ENCODE data around the gene LSAMP. TPM values are rescaled to one million over a fixed set of nuclear protein-coding genes. Genes with fewer than 3 reads are reported as not detected.

LSAMP gene
- polyA plus RNA-seq, 3 donors, result not detected

DNA sequence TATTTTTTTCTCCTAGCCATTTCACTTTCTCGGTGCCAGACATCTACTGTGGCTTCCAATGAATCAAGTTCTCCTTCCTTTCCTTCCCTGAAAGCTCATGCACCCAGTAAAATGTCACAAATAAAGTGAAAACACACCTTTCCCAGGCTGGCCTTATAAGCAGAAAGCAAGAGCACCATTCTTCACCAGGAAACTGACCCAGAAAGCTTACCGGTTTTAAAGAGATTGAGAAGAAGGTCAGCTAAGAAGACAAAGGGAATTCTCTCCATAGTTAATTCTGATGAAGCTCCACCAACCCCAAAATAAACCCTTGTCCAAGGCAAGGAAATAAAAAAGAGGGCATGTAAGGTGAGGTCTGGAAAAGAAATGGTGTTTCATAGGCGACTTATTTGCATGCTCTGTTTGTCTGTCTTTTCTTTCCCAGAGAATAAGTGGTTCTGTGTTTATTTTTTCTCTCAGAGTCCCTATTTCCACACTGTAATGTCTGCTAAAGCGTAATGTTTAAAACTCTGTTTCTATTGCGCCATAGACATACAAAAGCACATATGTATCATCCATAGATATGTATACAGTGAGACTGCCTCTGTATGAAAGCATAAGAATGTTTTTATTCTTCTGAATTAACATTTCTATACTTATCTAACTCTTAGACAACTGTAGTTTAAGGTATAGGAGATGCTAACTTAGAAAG, 2.8 kb downstream of the LSAMP start:
- H3K36me3 Mint-ChIP-seq, result no peaks in the 10 kb centered on the region
- no peak overlapping the region for H2AFZ ChIP-seq (ENCODE audit: insufficient read depth, low read depth, low read length, poor library complexity, severe bottlenecking)
- no peak for DNase-seq
- no peaks in the 10 kb centered on the region for H4K20me1 ChIP-seq (ENCODE audit: insufficient read depth, low read length)
- H3K27me3 Mint-ChIP-seq (ENCODE audit: low read depth in 3 of 3), result peaks cover 9 to 15% (median 14%) of the 10 kb centered on the region in 3 donors
- TF ChIP-seq, protein P1, sequence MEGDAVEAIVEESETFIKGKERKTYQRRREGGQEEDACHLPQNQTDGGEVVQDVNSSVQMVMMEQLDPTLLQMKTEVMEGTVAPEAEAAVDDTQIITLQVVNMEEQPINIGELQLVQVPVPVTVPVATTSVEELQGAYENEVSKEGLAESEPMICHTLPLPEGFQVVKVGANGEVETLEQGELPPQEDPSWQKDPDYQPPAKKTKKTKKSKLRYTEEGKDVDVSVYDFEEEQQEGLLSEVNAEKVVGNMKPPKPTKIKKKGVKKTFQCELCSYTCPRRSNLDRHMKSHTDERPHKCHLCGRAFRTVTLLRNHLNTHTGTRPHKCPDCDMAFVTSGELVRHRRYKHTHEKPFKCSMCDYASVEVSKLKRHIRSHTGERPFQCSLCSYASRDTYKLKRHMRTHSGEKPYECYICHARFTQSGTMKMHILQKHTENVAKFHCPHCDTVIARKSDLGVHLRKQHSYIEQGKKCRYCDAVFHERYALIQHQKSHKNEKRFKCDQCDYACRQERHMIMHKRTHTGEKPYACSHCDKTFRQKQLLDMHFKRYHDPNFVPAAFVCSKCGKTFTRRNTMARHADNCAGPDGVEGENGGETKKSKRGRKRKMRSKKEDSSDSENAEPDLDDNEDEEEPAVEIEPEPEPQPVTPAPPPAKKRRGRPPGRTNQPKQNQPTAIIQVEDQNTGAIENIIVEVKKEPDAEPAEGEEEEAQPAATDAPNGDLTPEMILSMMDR (IDR thresholded peaks at IDR 0.05), result no peak
- WGBS (ENCODE audit: insufficient coverage), result 50% methylated on average over 1 of the region's 5 CpGs
- H3K4me1 ChIP-seq (ENCODE audit: control insufficient read depth in 1 of 2, insufficient read depth in 2 of 2, low read length in 2 of 2), result no peaks in the 10 kb centered on the region
- no peak overlapping the region for H3K4me2 ChIP-seq (replicated peaks; ENCODE audit: extremely low read depth, low read length, poor library complexity, severe bottlenecking)
- no peak overlapping the region for H3K27ac Mint-ChIP-seq
- H3K27me3 ChIP-seq (ENCODE audit: control insufficient read depth in 2 of 2, insufficient read depth in 2 of 2, low read length in 2 of 2), result no peaks in the 10 kb centered on the region
- H3K79me2 ChIP-seq (ENCODE audit: insufficient read depth, low read length), result no peaks in the 10 kb centered on the region
- no peaks in the 10 kb centered on the region for H3K4me1 Mint-ChIP-seq
- no peak overlapping the region for H3K9ac ChIP-seq (ENCODE audit: insufficient read depth, low read length, poor library complexity, severe bottlenecking)
- H3K9me3 Mint-ChIP-seq, result peaks cover 0 to 6% (median 2%) of the 10 kb centered on the region in 7 donors
- H3K4me3 Mint-ChIP-seq, result no peak overlapping the region
- no peak overlapping the region for H3K4me3 ChIP-seq (replicated peaks in 1 of 3; ENCODE audit: low read depth in 2 of 3, low read length in 3 of 3)
- H3K36me3 ChIP-seq (replicated peaks in 1 of 2; ENCODE audit: control insufficient read depth in 1 of 2, insufficient read depth in 2 of 2, low read length in 2 of 2), result no peaks in the 10 kb centered on the region
- no peak overlapping the region for H3K27ac ChIP-seq (ENCODE audit: low read depth in 1 of 2, low read length in 2 of 2)
- H3K9me3 ChIP-seq (replicated peaks in 1 of 2; ENCODE audit: control insufficient read depth in 1 of 2, insufficient read depth in 1 of 2, low read length in 2 of 2), result no peaks in the 10 kb centered on the region
- intact Hi-C loops (cut with micrococcal nuclease), result no loop called here

DNA sequence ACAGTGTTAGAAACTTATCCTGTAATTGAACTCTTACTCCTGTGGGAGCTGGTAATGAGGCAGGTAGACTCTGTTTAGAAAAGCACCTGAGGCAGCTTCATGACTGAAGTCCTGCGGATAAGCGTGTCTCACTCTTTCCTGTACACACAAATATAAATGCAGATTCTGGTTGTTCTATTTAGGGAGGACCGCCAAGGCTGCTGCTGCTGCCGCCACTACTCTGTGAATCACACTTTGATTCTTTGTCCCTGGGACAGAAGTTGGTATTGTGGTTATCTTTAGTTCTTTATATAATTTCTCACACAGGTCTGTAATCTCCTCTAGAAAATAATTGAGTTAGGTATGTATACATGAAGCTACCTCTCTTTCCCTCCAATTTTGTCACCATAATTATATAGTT, 3.6 kb downstream of the LSAMP start:
- TF ChIP-seq, protein P1 (IDR thresholded peaks at IDR 0.05), result no peak
- intact Hi-C loops (cut with micrococcal nuclease), result no loop called here
- Histone ChIP-seq H3K4me1 (ENCODE audit: control insufficient read depth in 1 of 2, insufficient read depth in 2 of 2, low read length in 2 of 2) (no peaks in the 10 kb centered on the region), H3K4me2 (replicated peaks; ENCODE audit: extremely low read depth, low read length, poor library complexity, severe bottlenecking) (no peak overlapping the region), H3K9me3 (replicated peaks in 1 of 2; ENCODE audit: control insufficient read depth in 1 of 2, insufficient read depth in 1 of 2, low read length in 2 of 2) (no peaks in the 10 kb centered on the region), H2AFZ (ENCODE audit: insufficient read depth, low read depth, low read length, poor library complexity, severe bottlenecking) (no peak overlapping the region), H3K4me3 (replicated peaks in 1 of 3; ENCODE audit: low read depth in 2 of 3, low read length in 3 of 3) (no peak overlapping the region), H3K36me3 (replicated peaks in 1 of 2; ENCODE audit: control insufficient read depth in 1 of 2, insufficient read depth in 2 of 2, low read length in 2 of 2) (no peaks in the 10 kb centered on the region), H3K27ac (ENCODE audit: low read depth in 1 of 2, low read length in 2 of 2) (no peak overlapping the region), H3K79me2 (ENCODE audit: insufficient read depth, low read length) (no peaks in the 10 kb centered on the region), H3K9ac (ENCODE audit: insufficient read depth, low read length, poor library complexity, severe bottlenecking) (no peak overlapping the region), H4K20me1 (ENCODE audit: insufficient read depth, low read length) (no peaks in the 10 kb centered on the region), H3K27me3 (ENCODE audit: control insufficient read depth in 2 of 2, insufficient read depth in 2 of 2, low read length in 2 of 2) (no peaks in the 10 kb centered on the region)
- WGBS (ENCODE audit: insufficient coverage), result no CpG with 5 or more reads among the region's 4 CpGs
- H3K9me3 Mint-ChIP-seq, result peaks cover 0 to 6% (median 2%) of the 10 kb centered on the region in 7 donors
- no peaks in the 10 kb centered on the region for H3K4me1 Mint-ChIP-seq
- no peak overlapping the region for H3K4me3 Mint-ChIP-seq
- H3K36me3 Mint-ChIP-seq, result no peaks in the 10 kb centered on the region
- no peak overlapping the region for H3K27ac Mint-ChIP-seq
- peaks cover 9 to 15% (median 14%) of the 10 kb centered on the region in 3 donors for H3K27me3 Mint-ChIP-seq (ENCODE audit: low read depth in 3 of 3)
- no peak for DNase-seq
